ENCODE data around the gene EPHA2.

GRCh38 chr1:16184557-16185303, 28.9 kb upstream of the EPHA2 start:
- TF ChIP-seq, protein P1, sequence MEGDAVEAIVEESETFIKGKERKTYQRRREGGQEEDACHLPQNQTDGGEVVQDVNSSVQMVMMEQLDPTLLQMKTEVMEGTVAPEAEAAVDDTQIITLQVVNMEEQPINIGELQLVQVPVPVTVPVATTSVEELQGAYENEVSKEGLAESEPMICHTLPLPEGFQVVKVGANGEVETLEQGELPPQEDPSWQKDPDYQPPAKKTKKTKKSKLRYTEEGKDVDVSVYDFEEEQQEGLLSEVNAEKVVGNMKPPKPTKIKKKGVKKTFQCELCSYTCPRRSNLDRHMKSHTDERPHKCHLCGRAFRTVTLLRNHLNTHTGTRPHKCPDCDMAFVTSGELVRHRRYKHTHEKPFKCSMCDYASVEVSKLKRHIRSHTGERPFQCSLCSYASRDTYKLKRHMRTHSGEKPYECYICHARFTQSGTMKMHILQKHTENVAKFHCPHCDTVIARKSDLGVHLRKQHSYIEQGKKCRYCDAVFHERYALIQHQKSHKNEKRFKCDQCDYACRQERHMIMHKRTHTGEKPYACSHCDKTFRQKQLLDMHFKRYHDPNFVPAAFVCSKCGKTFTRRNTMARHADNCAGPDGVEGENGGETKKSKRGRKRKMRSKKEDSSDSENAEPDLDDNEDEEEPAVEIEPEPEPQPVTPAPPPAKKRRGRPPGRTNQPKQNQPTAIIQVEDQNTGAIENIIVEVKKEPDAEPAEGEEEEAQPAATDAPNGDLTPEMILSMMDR (conservative IDR thresholded peaks at IDR 0.05; ENCODE audit: low read depth, low read length) = no peak
- TF ChIP-seq EZH2 (IDR thresholded peaks at IDR 0.05; ENCODE audit: borderline replicate concordance, low read depth, low read length, poor library complexity, severe bottlenecking) = no peak
